ENCODE results near the gene EMD. TPM values are rescaled to one million over a fixed set of nuclear protein-coding genes. Genes with fewer than 3 reads are reported as not detected.
A peak's percentile ranks its signal among the peaks of the same experiment; 100 is the strongest.

EMD gene
- total and polyA plus RNA-seq, 2 of the 13 experiments (the other 11 are each of a cell fraction or from before 2014, with no cell fraction given), result 14.5 to 14.9 TPM

DNA sequence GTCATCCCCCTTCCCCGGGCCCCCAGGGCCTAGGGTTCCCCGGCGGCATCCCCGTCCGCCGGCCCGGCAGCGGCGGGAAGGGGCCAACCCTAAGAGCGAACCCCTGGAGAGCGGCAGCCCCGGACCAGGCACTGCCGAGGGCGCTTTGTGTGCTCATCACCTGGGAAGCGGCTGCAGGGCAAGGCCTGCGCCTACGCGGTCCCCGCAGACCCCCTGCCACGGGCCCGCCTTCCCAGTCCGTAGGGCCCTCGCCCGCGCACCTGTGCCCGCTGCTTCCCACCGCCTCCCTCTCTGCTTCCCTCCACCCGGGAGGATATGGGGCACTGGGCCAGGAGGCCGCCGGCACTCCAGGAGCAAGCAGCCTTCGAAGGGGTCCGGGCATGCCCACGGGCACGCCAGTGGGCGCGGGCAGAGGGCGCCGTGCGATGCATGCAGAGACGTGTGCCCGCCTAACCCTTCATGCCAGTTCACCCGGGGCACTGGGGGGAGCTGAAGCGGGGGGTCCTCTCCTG is 7.2 kb upstream of the EMD start:
- ChIA-PET POLR2A (no interaction called here), CTCF (ENCODE audit: low intra/inter-chr PET ratio, low total read pairs) (interaction anchor here (3.0 kb wide), 1 partner anchor 163 kb away, joined by 55 read pairs; no protein-coding TSS in a partner anchor)
- H3K4me2 ChIP-seq (ENCODE audit: low read depth, low read length), result peak overlapping the region; percentile 49
- peaks cover 7% of the 10 kb centered on the region; the same call in 1 of the 2 replicates for H4K20me1 ChIP-seq (ENCODE audit: insufficient read depth, low read length)
- no peak overlapping the region for H3K27ac ChIP-seq (ENCODE audit: extremely low read length, insufficient read depth, low read length)
- DNase-seq (ENCODE audit: low spot score), result no peak
- H3K9ac ChIP-seq (ENCODE audit: insufficient read depth, low read depth, low read length), result no peak overlapping the region
- no peaks in the 10 kb centered on the region for H3K9me3 ChIP-seq (ENCODE audit: low read length)
- H3K4me3 ChIP-seq (replicated peaks in 1 of 3; ENCODE audit: insufficient read depth in 1 of 3, low read depth in 2 of 3, low read length in 3 of 3), result peak overlapping the region in 2 of 3 experiments; percentile 51 to 54; a peak in 3 of 6 replicates
- WGBS (ENCODE audit: low lambda C conversion rate), result 72% methylated on average over 14 of the region's 43 CpGs
- intact Hi-C loops (cut with micrococcal nuclease; ENCODE audit: unreplicated experiment), result no loop called here
- no peak for FAIRE-seq
- H3K79me2 ChIP-seq (ENCODE audit: insufficient read depth, low read length), result peaks cover 22% of the 10 kb centered on the region
- H3K4me1 ChIP-seq (ENCODE audit: insufficient read depth, low read length), result peaks cover 42% of the 10 kb centered on the region
- TF ChIP-seq HNRNPL (IDR thresholded peaks at IDR 0.05; ENCODE audit: low read depth, low read length), result peak; percentile 78; the same call in 1 of the 2 replicates
- TF ChIP-seq ESRRA (CRISPR knock-in tag; IDR thresholded peaks at IDR 0.05; ENCODE audit: low read depth), result no peak
- TF ChIP-seq, protein P1, sequence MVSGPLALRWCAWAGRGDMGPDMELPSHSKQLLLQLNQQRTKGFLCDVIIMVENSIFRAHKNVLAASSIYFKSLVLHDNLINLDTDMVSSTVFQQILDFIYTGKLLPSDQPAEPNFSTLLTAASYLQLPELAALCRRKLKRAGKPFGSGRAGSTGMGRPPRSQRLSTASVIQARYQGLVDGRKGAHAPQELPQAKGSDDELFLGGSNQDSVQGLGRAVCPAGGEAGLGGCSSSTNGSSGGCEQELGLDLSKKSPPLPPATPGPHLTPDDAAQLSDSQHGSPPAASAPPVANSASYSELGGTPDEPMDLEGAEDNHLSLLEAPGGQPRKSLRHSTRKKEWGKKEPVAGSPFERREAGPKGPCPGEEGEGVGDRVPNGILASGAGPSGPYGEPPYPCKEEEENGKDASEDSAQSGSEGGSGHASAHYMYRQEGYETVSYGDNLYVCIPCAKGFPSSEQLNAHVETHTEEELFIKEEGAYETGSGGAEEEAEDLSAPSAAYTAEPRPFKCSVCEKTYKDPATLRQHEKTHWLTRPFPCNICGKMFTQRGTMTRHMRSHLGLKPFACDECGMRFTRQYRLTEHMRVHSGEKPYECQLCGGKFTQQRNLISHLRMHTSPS (CRISPR knock-in tag; IDR thresholded peaks at IDR 0.05; ENCODE audit: low read depth), result no peak
- H3K27me3 ChIP-seq (ENCODE audit: control insufficient read depth in 1 of 2, insufficient read depth in 2 of 2, low read length in 2 of 2), result no peaks in the 10 kb centered on the region
- no peak for ATAC-seq
- in situ Hi-C loops (cut with HindIII; ENCODE audit: extremely low pct_ligation_motif_present, low pct_unique_long_range_greater_than_20kb), result no loop called here
- H2AFZ ChIP-seq (ENCODE audit: low read length), result no peak overlapping the region
- BruUV-seq (replicated peaks), result no TSS peak
- peaks cover 3 to 4% of the 10 kb centered on the region in 2 experiments; a peak in 3 of 5 replicates for H3K36me3 ChIP-seq (replicated peaks in 1 of 2; ENCODE audit: control insufficient read depth in 1 of 2, insufficient read depth in 2 of 2, low read length in 2 of 2)

- CTCF ChIA-PET (ENCODE audit: low intra/inter-chr PET ratio, low total read pairs), result interaction anchor here (3.0 kb wide), 1 partner anchor 163 kb away, joined by 55 read pairs; no protein-coding TSS in a partner anchor
- no peak for ATAC-seq
- Histone ChIP-seq H4K20me1 (ENCODE audit: insufficient read depth, low read length) (peaks cover 7% of the 10 kb centered on the region; the same call in 1 of the 2 replicates), H3K4me1 (ENCODE audit: insufficient read depth, low read length) (peaks cover 49% of the 10 kb centered on the region), H3K79me2 (ENCODE audit: insufficient read depth, low read length) (peaks cover 22% of the 10 kb centered on the region), H3K36me3 (replicated peaks in 1 of 2; ENCODE audit: control insufficient read depth in 1 of 2, insufficient read depth in 2 of 2, low read length in 2 of 2) (no peaks in the 10 kb centered on the region; a peak in 1 of 5 replicates), H3K27ac (ENCODE audit: extremely low read length, insufficient read depth, low read length) (no peak overlapping the region), H3K9me3 (ENCODE audit: low read length) (no peaks in the 10 kb centered on the region), H3K27me3 (ENCODE audit: control insufficient read depth in 1 of 2, insufficient read depth in 2 of 2, low read length in 2 of 2) (no peaks in the 10 kb centered on the region), H3K4me3 (replicated peaks in 1 of 3; ENCODE audit: insufficient read depth in 1 of 3, low read depth in 2 of 3, low read length in 3 of 3) (no peak overlapping the region; a peak in 1 of 6 replicates), H3K9ac (ENCODE audit: insufficient read depth, low read depth, low read length) (no peak overlapping the region), H3K4me2 (ENCODE audit: low read depth, low read length) (no peak overlapping the region), H2AFZ (ENCODE audit: low read length) (no peak overlapping the region)
- DNase-seq (ENCODE audit: low spot score), result peak; percentile 27
- no peak for FAIRE-seq
- TF ChIP-seq SRF (IDR thresholded peaks at IDR 0.05; ENCODE audit: low read depth, low read length) (peak; percentile 80), ZNF652 (CRISPR knock-in tag; IDR thresholded peaks at IDR 0.05; ENCODE audit: borderline replicate concordance, low read depth) (no peak)
- intact Hi-C loops (cut with micrococcal nuclease; ENCODE audit: unreplicated experiment), result loop anchor here (1.0 kb wide), 1 partner anchor 163 kb away; no protein-coding TSS in a partner anchor
- WGBS (ENCODE audit: low lambda C conversion rate), result 39% methylated on average over 2 of the region's 5 CpGs
- in situ Hi-C loops (cut with HindIII; ENCODE audit: extremely low pct_ligation_motif_present, low pct_unique_long_range_greater_than_20kb), result no loop called here
- POLR2A ChIA-PET, result interaction anchor here (0.8 to 2.7 kb wide), 8 partner anchors 9 to 169 kb away, joined by 3 to 16 read pairs (median 4); partner anchors contain the start of genes FAM3A, RPL10 and SLC10A3
- BruUV-seq (replicated peaks), result no TSS peak
Observed at GRCh38 chrX:154372612-154373022, 6.5 kb upstream of the EMD start.
